Measurements from ENCODE around the gene GUCD1.
"Not testable (repeated sequence)": the region's sequence is repeated elsewhere in the genome, so short reads cannot be mapped to it uniquely, and the experiment has no call there.

Gene GUCD1

GRCh38 chr22:24566899-24567511 lies 12.1 kb upstream of the GUCD1 start:
- DNase-seq (ENCODE audit: insufficient read length, low spot score): no peak
- FAIRE-seq: no peak

- FAIRE-seq (no peak), DNase-seq (ENCODE audit: insufficient read length, low spot score) (no peak)
Measured at GRCh38 chr22:24565077-24565476, 10.1 kb upstream of the GUCD1 start.

- FAIRE-seq: no peak
- no peak for DNase-seq (ENCODE audit: insufficient read length, low spot score)
Measured at GRCh38 chr22:24564376-24565058, 9.6 kb upstream of the GUCD1 start.

- no peak for FAIRE-seq
- DNase-seq (ENCODE audit: insufficient read length, low spot score): no peak
Measured at GRCh38 chr22:24563246-24563645, 8.3 kb upstream of the GUCD1 start.

- DNase-seq (ENCODE audit: insufficient read length, low spot score) (no peak), FAIRE-seq (no peak)
Measured at GRCh38 chr22:24559471-24559870, 4.5 kb upstream of the GUCD1 start.

GRCh38 chr22:24555165-24556039 lies 464 bp upstream of the GUCD1 start, which contains the start of gene SNRPD3:
Gene SNRPD3, plus strand, starts transcription at chr22:24555999. Its CDS starts 1,676 bp downstream, at chr22:24557675.
- FAIRE-seq (no peak), DNase-seq (ENCODE audit: insufficient read length, low spot score) (peak; percentile 96)

GRCh38 chr22:24553597-24554312 lies 1.2 kb downstream of the GUCD1 start:
- no peak for DNase-seq (ENCODE audit: insufficient read length, low spot score)
- FAIRE-seq: no peak

GRCh38 chr22:24552503-24553286 lies 2.2 kb downstream of the GUCD1 start:
- not testable (repeated sequence) for FAIRE-seq; DNase-seq (ENCODE audit: insufficient read length, low spot score)

- FAIRE-seq (no peak), DNase-seq (ENCODE audit: insufficient read length, low spot score) (no peak)
Measured at GRCh38 chr22:24550902-24551435, 4.0 kb downstream of the GUCD1 start.

GRCh38 chr22:24550028-24550901 lies 4.7 kb downstream of the GUCD1 start:
- DNase-seq (ENCODE audit: insufficient read length, low spot score) (no peak), FAIRE-seq (no peak)

GRCh38 chr22:24548812-24549211 lies 6.1 kb downstream of the GUCD1 start:
- DNase-seq (ENCODE audit: insufficient read length, low spot score) (no peak), FAIRE-seq (no peak)

GRCh38 chr22:24543679-24544243 lies 11.2 kb downstream of the GUCD1 start:
- no peak for FAIRE-seq

GRCh38 chr22:24543185-24543601 lies 11.7 kb downstream of the GUCD1 start:
- DNase-seq (ENCODE audit: insufficient read length, low spot score): no peak
- FAIRE-seq: no peak

More at GRCh38 chr22:24543679-24544243, 11.2 kb downstream of the GUCD1 start:
- DNase-seq (ENCODE audit: insufficient read length, low spot score): no peak

GRCh38 chr22:24542641-24543040 lies 12.3 kb downstream of the GUCD1 start:
- DNase-seq (ENCODE audit: insufficient read length, low spot score): no peak

GRCh38 chr22:24541681-24542515 lies 13.0 kb downstream of the GUCD1 start:
- FAIRE-seq: no peak
- DNase-seq (ENCODE audit: insufficient read length, low spot score): no peak

More at GRCh38 chr22:24542641-24543040, 12.3 kb downstream of the GUCD1 start:
- no peak for FAIRE-seq

GRCh38 chr22:24540470-24540869 lies 14.5 kb downstream of the GUCD1 start:
- DNase-seq (ENCODE audit: insufficient read length, low spot score) (no peak), FAIRE-seq (no peak)

GRCh38 chr22:24536089-24536488 lies 18.8 kb downstream of the GUCD1 start:
- no peak for FAIRE-seq
- no peak for DNase-seq (ENCODE audit: insufficient read length, low spot score)

Measured in HTR-8/SVneo (cell line).